IPS-18c (cell line): ENCODE results near the gene CEP20.

Experiments
- H3K4me3 ChIP-seq: 2 replicates; pipeline ENCODE4 v1.7.0; 2013; ENCODE audit warnings: low read depth, mild to moderate bottlenecking, low read length, moderate library complexity; ENCODE audit not compliant: insufficient read depth
- H3K9me3 ChIP-seq: one replicate; pipeline ENCODE4 v1.6.1; 2013; ENCODE audit warnings: mild to moderate bottlenecking, low read length, moderate library complexity; ENCODE audit not compliant: control insufficient read depth, insufficient read depth

The CEP20 gene

GRCh38 chr16:15825750-15826305 is 62.6 kb downstream of the CEP20 start:
- Histone ChIP-seq H3K4me3 (no peak overlapping the region), H3K9me3 (no peaks in the 10 kb centered on the region)

- Histone ChIP-seq H3K9me3 (no peaks in the 10 kb centered on the region), H3K4me3 (no peak overlapping the region)
Observed at GRCh38 chr16:15822957-15823356, 65.4 kb downstream of the CEP20 start.

GRCh38 chr16:15820837-15821236 is 67.6 kb downstream of the CEP20 start:
- H3K4me3 ChIP-seq: no peak overlapping the region

GRCh38 chr16:15819046-15819445 is 69.4 kb downstream of the CEP20 start:
- Histone ChIP-seq H3K4me3 (no peak overlapping the region), H3K9me3 (no peaks in the 10 kb centered on the region)

More at GRCh38 chr16:15820837-15821236, 67.6 kb downstream of the CEP20 start:
- no peaks in the 10 kb centered on the region for H3K9me3 ChIP-seq

- no peaks in the 10 kb centered on the region for H3K9me3 ChIP-seq
- H3K4me3 ChIP-seq: no peak overlapping the region
Observed at GRCh38 chr16:15817446-15817845, 71.0 kb downstream of the CEP20 start.

GRCh38 chr16:15816228-15816627 is 72.2 kb downstream of the CEP20 start:
- Histone ChIP-seq H3K9me3 (no peaks in the 10 kb centered on the region), H3K4me3 (no peak overlapping the region)
